Endothelial cell of umbilical vein (primary cell): ENCODE results near the gene TMEM120B. TPM values are rescaled to one million over a fixed set of nuclear protein-coding genes. Genes with fewer than 3 reads are reported as not detected.

Experiments used
- BruUV-seq: library from RNA; stranded (reverse); fragments of 400-500 nt; replicated peaks from 2 replicates; lab custom pipeline; 2021; lab: Mats Ljungman, UMichigan
- CTCF ChIA-PET: fragments of 300-600, 350-600 bp; sonication (Branson Sonifier 250); formaldehyde crosslinking; loops from one replicate; lab custom pipeline; 2021; ENCODE audit warnings: antibody characterized with exemption, inconsistent platforms; lab: Charles Lee
- POLR2A ChIA-PET: fragments of 300-600, 350-600 bp; sonication (Branson Sonifier 250); formaldehyde crosslinking; loops from one replicate; lab custom pipeline; 2021; ENCODE audit warnings: antibody characterized with exemption, inconsistent platforms; lab: Charles Lee
- DNase-seq: peaks from one replicate; pipeline ENCODE4 v3.0.0-alpha.2; 2011; ENCODE audit warnings: low read depth, low spot score
- FAIRE-seq: peaks from 2 replicates; lab custom pipeline; 2011; peaks lifted over from hg19 to GRCh38; lab: Jason Lieb, UNC
- H2AFZ ChIP-seq: 2 replicates; pipeline ENCODE4 v1.6.0; 2012; ENCODE audit warnings: low read depth, low read length, control low read depth, inconsistent platforms
- H3K27ac ChIP-seq: 2 replicates; pipeline ENCODE4 v1.5.1; 2011; ENCODE audit warnings: low read depth, mild to moderate bottlenecking, control low read depth, low read length, moderate library complexity; ENCODE audit not compliant: insufficient read depth
- H3K27me3 ChIP-seq, 2 experiments: 2 replicates each; pipeline versions ENCODE4 v1.6.0 to v1.6.1; 2011; ENCODE audit warnings: low read length in 2 of 2, mixed read lengths in 1 of 2; ENCODE audit not compliant: control insufficient read depth in 2 of 2, insufficient read depth in 2 of 2
- H3K36me3 ChIP-seq, 2 experiments: 2 replicates in 1 of 2; 3 replicates in 1 of 2; pipeline ENCODE4 v1.5.1; 2011; ENCODE audit warnings: low read length in 2 of 2, mild to moderate bottlenecking in 1 of 2, moderate library complexity in 1 of 2; ENCODE audit not compliant: control insufficient read depth in 2 of 2, insufficient read depth in 2 of 2; ENCODE audit errors: extremely low read depth in 1 of 2
- H3K4me1 ChIP-seq: 3 replicates; pipeline ENCODE4 v1.5.1; 2011; ENCODE audit warnings: mild to moderate bottlenecking, low read length; ENCODE audit not compliant: control insufficient read depth, insufficient read depth; ENCODE audit errors: extremely low read depth
- H3K4me2 ChIP-seq: 2 replicates; pipeline ENCODE4 v1.6.1; 2011; ENCODE audit warnings: low read length, control low read depth, mixed read lengths; ENCODE audit not compliant: insufficient read depth
- H3K4me3 ChIP-seq, 3 experiments: fragments of 200-600 bp in 1 of 3; sonication (generic), shearing (Covaris generic) in 1 of 3; replicated peaks in 1 of 3; 2 replicates each; pipeline ENCODE4 v1.5.1; 2011 to 2016; ENCODE audit warnings: control low read depth in 3 of 3, low read length in 3 of 3, mild to moderate bottlenecking in 2 of 3, inconsistent platforms in 1 of 3, low read depth in 1 of 3, moderate library complexity in 1 of 3; ENCODE audit not compliant: insufficient read depth in 1 of 3
- H3K79me2 ChIP-seq: 2 replicates; pipeline ENCODE4 v1.6.0; 2012; ENCODE audit warnings: low read length, inconsistent platforms; ENCODE audit not compliant: control insufficient read depth, insufficient read depth
- H3K9ac ChIP-seq: replicated peaks from 2 replicates; pipeline ENCODE3; 2011; ENCODE audit warnings: low read length, control low read depth; ENCODE audit not compliant: insufficient read depth; ENCODE audit errors: extremely low read depth
- H3K9me1 ChIP-seq: replicated peaks from 3 replicates; pipeline ENCODE4 v1.6.0; 2011; ENCODE audit warnings: mild to moderate bottlenecking, low read length; ENCODE audit not compliant: control insufficient read depth, insufficient read depth; ENCODE audit errors: extremely low read depth
- H3K9me3 ChIP-seq: replicated peaks from 2 replicates; pipeline ENCODE4 v1.5.1; 2012; ENCODE audit warnings: low read length, inconsistent platforms; ENCODE audit not compliant: control insufficient read depth, insufficient read depth
- H4K20me1 ChIP-seq: replicated peaks from 2 replicates; pipeline ENCODE3; 2011; ENCODE audit warnings: mild to moderate bottlenecking, low read length; ENCODE audit not compliant: control insufficient read depth, insufficient read depth; ENCODE audit errors: extremely low read depth
- CTCF ChIP-seq, 2 donors: IDR thresholded peaks; 1 replicate in 1 of 2; 2 replicates in 1 of 2; pipeline ENCODE4 v1.5.1; 2011; ENCODE audit warnings: low read length in 2 of 2, mild to moderate bottlenecking in 2 of 2, moderate library complexity in 2 of 2, control low read depth in 1 of 2, inconsistent platforms in 1 of 2, low read depth in 1 of 2; ENCODE audit not compliant: insufficient read depth in 1 of 2; ENCODE audit errors: extremely low read depth in 1 of 2
- EZH2 ChIP-seq: IDR thresholded peaks from 2 replicates; pipeline ENCODE4 v1.6.1; 2012; ENCODE audit warnings: borderline replicate concordance, low read depth, mild to moderate bottlenecking, moderate library complexity, low read length, inconsistent platforms; ENCODE audit not compliant: severe bottlenecking
- FOS ChIP-seq: IDR thresholded peaks from 2 replicates; pipeline ENCODE4 v1.6.1; 2011; ENCODE audit warnings: mild to moderate bottlenecking, low read length, moderate library complexity, borderline replicate concordance; ENCODE audit not compliant: insufficient read depth
- GATA2 ChIP-seq: IDR thresholded peaks from 2 replicates; pipeline ENCODE4 v1.7.0; 2011; ENCODE audit warnings: low read depth, mild to moderate bottlenecking, moderate library complexity, mixed read lengths, low read length; ENCODE audit not compliant: insufficient read length, insufficient read depth
- JUN ChIP-seq: IDR thresholded peaks from 2 replicates; pipeline ENCODE4 v1.6.1; 2011; ENCODE audit warnings: borderline replicate concordance, low read depth; ENCODE audit not compliant: insufficient read length, insufficient read depth
- MAX ChIP-seq: IDR thresholded peaks from 2 replicates; pipeline ENCODE4 v1.6.1; 2011; ENCODE audit not compliant: insufficient read depth, insufficient read length
- MYC ChIP-seq: IDR thresholded peaks from one replicate; pipeline ENCODE4 v1.6.1; 2011; ENCODE audit warnings: mild to moderate bottlenecking, low read depth, low read length
- POLR2A ChIP-seq: IDR thresholded peaks from 2 replicates; pipeline ENCODE4 v1.6.1; 2012; ENCODE audit warnings: low read depth, mild to moderate bottlenecking, control low read depth, low read length
- POLR2AphosphoS5 ChIP-seq: IDR thresholded peaks from 2 replicates; pipeline ENCODE4 v1.6.1; 2012; ENCODE audit warnings: low read depth, mild to moderate bottlenecking, control low read depth, low read length, moderate library complexity; ENCODE audit not compliant: insufficient read depth
- dilution Hi-C: fragments of 300-500 bp; cut with MboI; formaldehyde crosslinking; loops from one replicate; pipeline ENCODE4 v1.15.0; 2019; ENCODE audit warnings: low sequenced_read_pairs; ENCODE audit not compliant: extremely low pct_ligation_motif_present
- intact Hi-C: fragments of 100-400 bp; cut with micrococcal nuclease; formaldehyde crosslinking; loops from one replicate; pipeline ENCODE4 v1.10.0; 2022
- polyA plus RNA-seq, 4 experiments: library from polyadenylated mRNA; depleted of rRNA in 3 of 4; stranded (reverse) in 3 of 4; unstranded in 1 of 4; fragments of >200 nt; gene quantifications; 2 replicates each; pipeline versions ENCODE4 v1.2.1 to v1.2.3, GENCODE V29; 2011 to 2012; ENCODE audit warnings: missing spikeins in 1 of 4
- total RNA-seq: library from RNA; stranded (reverse); gene quantifications from 2 replicates; pipeline ENCODE4 v1.2.3, GENCODE V29; 2021

The TMEM120B gene
- total and polyA plus RNA-seq, 2 donors (not counting 3 experiments of a cell fraction or from before 2014, with no cell fraction given): 10.4 to 12.8 TPM

GRCh38 chr12:121673013-121673511 is 39.5 kb upstream of the TMEM120B start:
- ChIA-PET POLR2A (no interaction called here), CTCF (interaction anchor here (1.2 to 7.6 kb wide), 4 partner anchors 12 to 173 kb away, joined by 3 to 671 read pairs (median 6); no protein-coding TSS in a partner anchor)
- Histone ChIP-seq H3K27me3 (no peaks in the 10 kb centered on the region), H3K9ac (peak overlapping the region; percentile 0), H3K9me3 (no peaks in the 10 kb centered on the region), H4K20me1 (no peaks in the 10 kb centered on the region), H3K9me1 (no peaks in the 10 kb centered on the region), H3K79me2 (no peaks in the 10 kb centered on the region), H3K4me2 (no peak overlapping the region), H3K4me1 (peaks cover 4% of the 10 kb centered on the region), H3K36me3 (no peaks in the 10 kb centered on the region), H3K27ac (peak overlapping the region; percentile 37), H2AFZ (peak overlapping the region; percentile 86), H3K4me3 (no peak overlapping the region)
- dilution Hi-C loops (no loop called here), intact Hi-C loops (no loop called here)
- FAIRE-seq (no peak), DNase-seq (no peak)
- no TSS peak for BruUV-seq
- TF ChIP-seq MYC: no peak
- TF ChIP-seq POLR2A: no peak
- TF ChIP-seq POLR2AphosphoS5: no peak
- TF ChIP-seq EZH2: no peak
- no peak for TF ChIP-seq FOS
- TF ChIP-seq JUN: no peak
- no peak for TF ChIP-seq MAX
- no peak for TF ChIP-seq GATA2
- TF ChIP-seq CTCF (IDR thresholded peaks at IDR 0.05; ENCODE audit: extremely low read depth in 1 of 2, insufficient read depth in 1 of 2, low read depth in 1 of 2, low read length in 2 of 2): no peak
